Measurements from ENCODE around the gene GTPBP10. TPM values are rescaled to one million over a fixed set of nuclear protein-coding genes. Genes with fewer than 3 reads are reported as not detected.

Gene GTPBP10
- total and polyA plus RNA-seq, 2 of the 13 experiments (the other 11 are each of a cell fraction or from before 2014, with no cell fraction given): 13.3 to 38.7 TPM

DNA sequence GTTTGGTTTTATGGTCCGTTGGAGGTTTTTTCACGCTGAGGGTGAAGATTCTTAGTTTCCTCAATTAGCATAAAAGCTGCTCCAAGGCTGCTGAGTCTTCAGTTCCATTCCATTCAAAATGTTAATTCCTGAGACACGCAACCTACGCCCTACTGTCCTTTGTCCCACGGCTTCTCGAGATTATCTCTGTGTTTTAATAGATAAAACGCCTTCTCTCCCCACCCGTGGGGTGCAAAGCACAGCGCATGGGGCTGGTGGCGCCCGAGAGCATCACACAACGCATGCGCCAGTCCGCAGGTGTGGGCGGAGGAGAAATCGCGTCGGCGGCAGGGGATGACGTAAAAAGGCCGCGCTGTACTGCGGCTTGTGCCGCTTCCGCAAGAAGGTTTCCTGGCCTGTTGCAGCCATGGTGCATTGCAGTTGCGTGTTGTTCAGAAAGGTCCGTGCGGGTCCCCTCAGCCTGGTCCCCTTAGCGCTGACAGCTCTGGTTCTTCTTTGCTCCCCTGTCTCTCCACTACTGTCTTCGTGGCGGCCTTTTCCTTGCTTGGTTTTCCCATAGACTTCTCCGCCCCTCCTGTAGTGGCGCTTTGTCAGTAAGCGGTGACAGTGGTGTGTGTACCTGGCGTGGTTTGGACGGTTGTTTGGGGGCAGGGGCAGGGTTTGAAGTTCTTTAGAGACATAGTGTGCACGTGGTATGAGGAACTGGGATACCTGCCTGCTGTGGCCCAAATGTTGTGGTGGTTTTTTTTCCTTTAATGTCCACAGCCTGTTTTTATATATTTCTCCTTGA is at the start of gene GTPBP10 (continued):
- TF ChIP-seq ARID2 (CRISPR knock-in tag; IDR thresholded peaks at IDR 0.05; ENCODE audit: borderline replicate concordance): peak; percentile 94
- 0 out of 2 replicates have a peak, but pooled peaks have one; percentile 76 for TF ChIP-seq ZNF839 (CRISPR knock-in tag; IDR thresholded peaks at IDR 0.05; ENCODE audit: borderline replicate concordance)
- TF ChIP-seq, protein P1, sequence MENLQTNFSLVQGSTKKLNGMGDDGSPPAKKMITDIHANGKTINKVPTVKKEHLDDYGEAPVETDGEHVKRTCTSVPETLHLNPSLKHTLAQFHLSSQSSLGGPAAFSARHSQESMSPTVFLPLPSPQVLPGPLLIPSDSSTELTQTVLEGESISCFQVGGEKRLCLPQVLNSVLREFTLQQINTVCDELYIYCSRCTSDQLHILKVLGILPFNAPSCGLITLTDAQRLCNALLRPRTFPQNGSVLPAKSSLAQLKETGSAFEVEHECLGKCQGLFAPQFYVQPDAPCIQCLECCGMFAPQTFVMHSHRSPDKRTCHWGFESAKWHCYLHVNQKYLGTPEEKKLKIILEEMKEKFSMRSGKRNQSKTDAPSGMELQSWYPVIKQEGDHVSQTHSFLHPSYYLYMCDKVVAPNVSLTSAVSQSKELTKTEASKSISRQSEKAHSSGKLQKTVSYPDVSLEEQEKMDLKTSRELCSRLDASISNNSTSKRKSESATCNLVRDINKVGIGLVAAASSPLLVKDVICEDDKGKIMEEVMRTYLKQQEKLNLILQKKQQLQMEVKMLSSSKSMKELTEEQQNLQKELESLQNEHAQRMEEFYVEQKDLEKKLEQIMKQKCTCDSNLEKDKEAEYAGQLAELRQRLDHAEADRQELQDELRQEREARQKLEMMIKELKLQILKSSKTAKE (CRISPR knock-in tag; IDR thresholded peaks at IDR 0.05; ENCODE audit: borderline replicate concordance): no peak
- TF ChIP-seq SRSF4 (IDR thresholded peaks at IDR 0.05; ENCODE audit: low read depth, low read length, poor library complexity, severe bottlenecking): no peak
- TF ChIP-seq XBP1 (CRISPR knock-in tag; IDR thresholded peaks at IDR 0.05): no peak
- peak; percentile 86; the same call in 1 of the 2 replicates for TF ChIP-seq SP4 (CRISPR knock-in tag; IDR thresholded peaks at IDR 0.05)
- TF ChIP-seq, protein P2, sequence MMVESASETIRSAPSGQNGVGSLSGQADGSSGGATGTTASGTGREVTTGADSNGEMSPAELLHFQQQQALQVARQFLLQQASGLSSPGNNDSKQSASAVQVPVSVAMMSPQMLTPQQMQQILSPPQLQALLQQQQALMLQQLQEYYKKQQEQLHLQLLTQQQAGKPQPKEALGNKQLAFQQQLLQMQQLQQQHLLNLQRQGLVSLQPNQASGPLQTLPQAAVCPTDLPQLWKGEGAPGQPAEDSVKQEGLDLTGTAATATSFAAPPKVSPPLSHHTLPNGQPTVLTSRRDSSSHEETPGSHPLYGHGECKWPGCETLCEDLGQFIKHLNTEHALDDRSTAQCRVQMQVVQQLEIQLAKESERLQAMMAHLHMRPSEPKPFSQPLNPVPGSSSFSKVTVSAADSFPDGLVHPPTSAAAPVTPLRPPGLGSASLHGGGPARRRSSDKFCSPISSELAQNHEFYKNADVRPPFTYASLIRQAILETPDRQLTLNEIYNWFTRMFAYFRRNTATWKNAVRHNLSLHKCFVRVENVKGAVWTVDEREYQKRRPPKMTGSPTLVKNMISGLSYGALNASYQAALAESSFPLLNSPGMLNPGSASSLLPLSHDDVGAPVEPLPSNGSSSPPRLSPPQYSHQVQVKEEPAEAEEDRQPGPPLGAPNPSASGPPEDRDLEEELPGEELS (CRISPR knock-in tag; IDR thresholded peaks at IDR 0.05): peak; percentile 63
- peak; percentile 17; the same call in 1 of the 2 replicates for TF ChIP-seq STAG1 (CRISPR knock-in tag; IDR thresholded peaks at IDR 0.05)
- 0 out of 2 replicates have a peak, but pooled peaks have one; percentile 75 for TF ChIP-seq ZNF550 (CRISPR knock-in tag; IDR thresholded peaks at IDR 0.05; ENCODE audit: borderline replicate concordance)
- TF ChIP-seq, protein P3, sequence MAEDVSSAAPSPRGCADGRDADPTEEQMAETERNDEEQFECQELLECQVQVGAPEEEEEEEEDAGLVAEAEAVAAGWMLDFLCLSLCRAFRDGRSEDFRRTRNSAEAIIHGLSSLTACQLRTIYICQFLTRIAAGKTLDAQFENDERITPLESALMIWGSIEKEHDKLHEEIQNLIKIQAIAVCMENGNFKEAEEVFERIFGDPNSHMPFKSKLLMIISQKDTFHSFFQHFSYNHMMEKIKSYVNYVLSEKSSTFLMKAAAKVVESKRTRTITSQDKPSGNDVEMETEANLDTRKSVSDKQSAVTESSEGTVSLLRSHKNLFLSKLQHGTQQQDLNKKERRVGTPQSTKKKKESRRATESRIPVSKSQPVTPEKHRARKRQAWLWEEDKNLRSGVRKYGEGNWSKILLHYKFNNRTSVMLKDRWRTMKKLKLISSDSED (CRISPR knock-in tag; IDR thresholded peaks at IDR 0.05): no peak
- no peak for TF ChIP-seq ISX (CRISPR knock-in tag; conservative IDR thresholded peaks at IDR 0.05)
- TF ChIP-seq ZSCAN25 (CRISPR knock-in tag; IDR thresholded peaks at IDR 0.05): peak; percentile 73; the same call in 1 of the 2 replicates
- no peak for TF ChIP-seq ZNF468 (CRISPR knock-in tag; IDR thresholded peaks at IDR 0.05)
- TF ChIP-seq DNMT1 (CRISPR knock-in tag; IDR thresholded peaks at IDR 0.05): no peak
- TF ChIP-seq, protein P4, sequence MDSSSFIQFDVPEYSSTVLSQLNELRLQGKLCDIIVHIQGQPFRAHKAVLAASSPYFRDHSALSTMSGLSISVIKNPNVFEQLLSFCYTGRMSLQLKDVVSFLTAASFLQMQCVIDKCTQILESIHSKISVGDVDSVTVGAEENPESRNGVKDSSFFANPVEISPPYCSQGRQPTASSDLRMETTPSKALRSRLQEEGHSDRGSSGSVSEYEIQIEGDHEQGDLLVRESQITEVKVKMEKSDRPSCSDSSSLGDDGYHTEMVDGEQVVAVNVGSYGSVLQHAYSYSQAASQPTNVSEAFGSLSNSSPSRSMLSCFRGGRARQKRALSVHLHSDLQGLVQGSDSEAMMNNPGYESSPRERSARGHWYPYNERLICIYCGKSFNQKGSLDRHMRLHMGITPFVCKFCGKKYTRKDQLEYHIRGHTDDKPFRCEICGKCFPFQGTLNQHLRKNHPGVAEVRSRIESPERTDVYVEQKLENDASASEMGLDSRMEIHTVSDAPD (CRISPR knock-in tag; IDR thresholded peaks at IDR 0.05): 0 out of 2 replicates have a peak, but pooled peaks have one; percentile 70
- 0 out of 2 replicates have a peak, but pooled peaks have one; percentile 12 for TF ChIP-seq ZMYM3 (CRISPR knock-in tag; IDR thresholded peaks at IDR 0.05)
- TF ChIP-seq, protein P5, sequence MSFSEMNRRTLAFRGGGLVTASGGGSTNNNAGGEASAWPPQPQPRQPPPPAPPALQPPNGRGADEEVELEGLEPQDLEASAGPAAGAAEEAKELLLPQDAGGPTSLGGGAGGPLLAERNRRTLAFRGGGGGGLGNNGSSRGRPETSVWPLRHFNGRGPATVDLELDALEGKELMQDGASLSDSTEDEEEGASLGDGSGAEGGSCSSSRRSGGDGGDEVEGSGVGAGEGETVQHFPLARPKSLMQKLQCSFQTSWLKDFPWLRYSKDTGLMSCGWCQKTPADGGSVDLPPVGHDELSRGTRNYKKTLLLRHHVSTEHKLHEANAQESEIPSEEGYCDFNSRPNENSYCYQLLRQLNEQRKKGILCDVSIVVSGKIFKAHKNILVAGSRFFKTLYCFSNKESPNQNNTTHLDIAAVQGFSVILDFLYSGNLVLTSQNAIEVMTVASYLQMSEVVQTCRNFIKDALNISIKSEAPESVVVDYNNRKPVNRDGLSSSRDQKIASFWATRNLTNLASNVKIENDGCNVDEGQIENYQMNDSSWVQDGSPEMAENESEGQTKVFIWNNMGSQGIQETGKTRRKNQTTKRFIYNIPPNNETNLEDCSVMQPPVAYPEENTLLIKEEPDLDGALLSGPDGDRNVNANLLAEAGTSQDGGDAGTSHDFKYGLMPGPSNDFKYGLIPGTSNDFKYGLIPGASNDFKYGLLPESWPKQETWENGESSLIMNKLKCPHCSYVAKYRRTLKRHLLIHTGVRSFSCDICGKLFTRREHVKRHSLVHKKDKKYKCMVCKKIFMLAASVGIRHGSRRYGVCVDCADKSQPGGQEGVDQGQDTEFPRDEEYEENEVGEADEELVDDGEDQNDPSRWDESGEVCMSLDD (CRISPR knock-in tag; IDR thresholded peaks at IDR 0.05; ENCODE audit: borderline replicate concordance): no peak
